GM19395 (cell line): ENCODE measurements around the gene COL9A3.

Source experiments
- ATAC-seq: cut with Tn5 transposase; IDR thresholded peaks from one replicate; pipeline ENCODE4 v1.9.1; 2021; ENCODE audit warnings: mild to moderate bottlenecking, moderate library complexity; ENCODE audit not compliant: unreplicated experiment

Gene COL9A3

DNA sequence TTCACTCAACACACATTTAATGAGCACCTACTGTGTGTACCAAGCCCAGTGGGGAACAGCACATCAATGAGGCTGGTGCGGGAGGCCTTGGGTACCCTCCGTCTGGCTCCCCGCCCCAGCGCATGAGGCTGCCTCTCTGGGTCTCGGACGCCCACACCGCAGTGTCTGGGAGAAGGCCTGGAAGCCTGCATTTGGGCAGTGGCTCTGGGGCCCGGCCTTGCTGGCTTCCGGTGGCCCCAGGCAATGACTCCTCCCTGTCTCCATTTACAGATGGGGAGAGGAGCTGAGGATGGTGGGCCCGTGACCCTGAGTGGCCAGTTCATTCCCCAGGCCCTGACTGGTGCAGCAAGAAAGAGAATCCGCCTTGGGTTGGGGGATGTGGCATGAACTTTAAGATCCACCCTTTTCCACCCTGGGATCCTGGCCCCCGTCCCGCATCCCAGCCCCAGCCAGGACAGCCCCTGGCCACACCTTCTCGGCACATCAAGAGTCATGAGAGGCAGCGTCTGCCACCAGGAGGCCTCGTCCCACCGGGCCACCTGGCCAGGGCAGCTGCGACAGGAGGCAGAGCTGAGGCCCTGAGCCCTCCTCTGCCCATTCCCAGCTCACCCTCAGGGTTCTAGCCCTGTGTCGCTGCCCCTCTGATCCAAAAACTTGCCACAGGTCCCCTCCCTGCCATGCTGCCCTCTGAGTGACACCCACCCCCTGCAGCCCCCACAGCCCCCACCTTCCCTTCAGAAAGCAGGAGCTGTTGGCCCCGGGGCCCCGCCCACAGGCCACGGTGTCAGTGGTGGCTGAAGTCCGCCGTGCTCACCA lies 38.0 kb upstream of the COL9A3 start:
- no peak for ATAC-seq

- ATAC-seq, result no peak
Measured at GRCh38 chr20:62779417-62779685, 37.5 kb upstream of the COL9A3 start.

- ATAC-seq, result no peak
Measured at GRCh38 chr20:62780204-62780603, 36.6 kb upstream of the COL9A3 start.

- ATAC-seq, result no peak
Measured at GRCh38 chr20:62780696-62781095, 36.2 kb upstream of the COL9A3 start.

DNA sequence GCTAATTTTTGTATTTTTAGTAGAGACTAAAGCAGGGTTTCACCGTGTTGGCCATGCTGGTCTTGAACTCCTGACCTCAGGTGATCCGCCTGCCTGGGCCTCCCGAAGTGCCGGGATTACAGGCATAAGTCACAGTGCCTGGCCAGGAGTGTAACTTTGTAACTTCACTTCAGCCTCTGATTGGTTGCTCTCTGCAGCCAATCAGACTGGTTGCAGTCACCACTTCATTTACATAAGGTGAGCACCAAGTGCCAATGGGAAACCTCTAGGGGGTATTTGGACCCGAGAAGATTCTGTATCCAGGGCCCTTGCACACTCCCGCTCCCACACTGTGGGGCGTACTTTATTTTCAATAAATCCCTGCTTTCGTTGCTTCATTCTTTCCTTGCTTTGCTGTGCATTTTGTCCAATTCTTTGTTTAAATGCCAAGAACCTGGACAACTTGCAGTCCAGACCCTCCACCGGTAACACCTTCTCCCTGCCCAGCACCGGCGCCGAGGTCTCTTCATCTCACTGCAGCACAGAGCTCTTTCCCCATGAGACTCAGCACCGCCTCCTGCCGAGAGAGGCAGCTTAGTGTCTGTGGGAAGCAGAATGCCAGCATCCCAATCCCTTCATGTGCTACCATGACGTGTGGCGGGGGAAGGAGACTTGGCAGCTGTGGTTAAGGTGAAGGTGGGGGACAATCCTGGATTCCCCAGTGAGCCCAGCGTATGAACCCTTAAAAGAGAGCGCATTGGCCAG lies 34.5 kb upstream of the COL9A3 start:
- ATAC-seq, result no peak

- no peak for ATAC-seq
Measured at GRCh38 chr20:62782893-62783278, 34.0 kb upstream of the COL9A3 start.

- no peak for ATAC-seq
Measured at GRCh38 chr20:62784497-62784896, 32.4 kb upstream of the COL9A3 start.

DNA sequence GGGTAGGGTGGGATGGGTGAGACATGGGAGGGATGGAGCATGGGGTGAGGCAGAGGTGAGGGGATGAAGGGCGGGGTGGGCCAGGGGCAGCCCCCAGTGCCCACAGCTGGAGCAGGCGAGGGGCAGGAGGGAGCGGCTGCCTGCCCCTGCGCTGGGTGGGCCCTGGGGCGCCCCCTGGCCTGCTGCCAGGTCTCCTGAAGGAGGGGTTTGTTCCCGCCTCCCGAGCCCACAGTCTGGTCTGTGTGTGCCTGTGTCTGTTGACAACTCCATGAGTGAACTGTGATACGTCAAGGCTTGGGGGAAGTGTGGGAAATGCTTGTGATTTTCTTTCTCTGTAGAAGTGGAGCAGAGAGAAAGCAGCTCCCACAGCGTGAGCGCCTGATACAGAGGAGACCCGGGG lies 31.5 kb upstream of the COL9A3 start:
- no peak for ATAC-seq

- ATAC-seq, result no peak
Measured at GRCh38 chr20:62786157-62786556, 30.7 kb upstream of the COL9A3 start.

DNA sequence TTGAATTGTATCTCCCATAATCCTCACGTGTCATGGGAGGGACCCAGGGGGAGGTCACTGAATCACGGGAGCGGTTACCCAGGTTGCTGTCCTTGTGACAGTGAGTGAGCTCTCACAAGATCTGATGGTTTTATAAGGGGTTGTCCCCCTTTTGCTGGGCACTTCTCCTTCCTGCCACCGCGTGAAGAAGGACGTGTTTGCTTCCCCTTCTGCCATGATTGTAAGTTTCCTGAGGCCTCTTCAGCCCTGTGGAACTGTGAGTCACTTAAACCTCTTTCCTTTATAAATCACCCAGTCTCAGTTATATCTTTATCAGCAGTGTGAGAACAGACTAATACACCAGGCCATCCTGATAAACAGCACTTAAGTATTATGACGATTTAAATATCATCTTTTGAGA lies 29.5 kb upstream of the COL9A3 start:
- ATAC-seq, result no peak

DNA sequence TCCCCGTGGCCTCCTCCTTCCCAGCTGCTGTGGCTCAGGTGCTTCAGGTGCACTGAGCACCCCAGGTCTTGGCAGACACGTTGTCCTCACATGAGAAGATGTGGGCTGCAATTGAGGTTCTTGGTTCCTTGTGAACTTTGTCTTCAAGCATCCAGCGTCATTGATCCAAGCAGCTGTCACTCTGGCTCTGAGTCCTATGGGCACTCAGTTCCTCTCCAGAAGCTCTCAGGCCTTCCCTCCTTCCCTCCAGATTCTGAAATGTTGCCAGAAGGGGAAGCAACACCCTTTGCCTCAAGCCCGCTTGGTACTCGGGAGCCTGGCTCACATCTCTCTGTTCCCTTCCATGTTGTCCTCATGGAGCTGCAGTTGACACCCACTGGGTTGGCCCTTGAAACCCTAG lies 29.0 kb upstream of the COL9A3 start:
- ATAC-seq, result no peak

GRCh38 chr20:62788607-62789006 lies 28.2 kb upstream of the COL9A3 start:
- no peak for ATAC-seq

DNA sequence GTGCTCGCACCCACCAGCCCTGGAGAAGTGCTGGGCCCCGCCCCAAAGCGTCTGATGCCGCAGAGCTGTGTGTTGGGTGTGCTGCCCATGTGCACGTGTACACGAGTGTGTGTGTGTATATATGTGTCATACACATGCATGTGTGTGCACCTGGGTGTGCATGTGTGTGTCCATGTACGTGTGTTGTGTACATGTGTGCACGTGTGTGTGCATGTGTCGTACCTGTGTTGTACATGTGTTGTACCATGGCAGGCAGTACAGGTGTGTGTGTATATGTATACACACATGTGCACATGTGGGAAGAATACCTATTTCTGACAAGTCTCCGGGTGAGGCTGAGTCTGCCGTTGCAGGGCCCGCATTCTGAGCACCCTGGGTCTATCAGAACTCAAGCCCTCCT lies 26.8 kb upstream of the COL9A3 start:
- ATAC-seq, result no peak

- ATAC-seq, result no peak
Measured at GRCh38 chr20:62791301-62792181, 25.3 kb upstream of the COL9A3 start.

DNA sequence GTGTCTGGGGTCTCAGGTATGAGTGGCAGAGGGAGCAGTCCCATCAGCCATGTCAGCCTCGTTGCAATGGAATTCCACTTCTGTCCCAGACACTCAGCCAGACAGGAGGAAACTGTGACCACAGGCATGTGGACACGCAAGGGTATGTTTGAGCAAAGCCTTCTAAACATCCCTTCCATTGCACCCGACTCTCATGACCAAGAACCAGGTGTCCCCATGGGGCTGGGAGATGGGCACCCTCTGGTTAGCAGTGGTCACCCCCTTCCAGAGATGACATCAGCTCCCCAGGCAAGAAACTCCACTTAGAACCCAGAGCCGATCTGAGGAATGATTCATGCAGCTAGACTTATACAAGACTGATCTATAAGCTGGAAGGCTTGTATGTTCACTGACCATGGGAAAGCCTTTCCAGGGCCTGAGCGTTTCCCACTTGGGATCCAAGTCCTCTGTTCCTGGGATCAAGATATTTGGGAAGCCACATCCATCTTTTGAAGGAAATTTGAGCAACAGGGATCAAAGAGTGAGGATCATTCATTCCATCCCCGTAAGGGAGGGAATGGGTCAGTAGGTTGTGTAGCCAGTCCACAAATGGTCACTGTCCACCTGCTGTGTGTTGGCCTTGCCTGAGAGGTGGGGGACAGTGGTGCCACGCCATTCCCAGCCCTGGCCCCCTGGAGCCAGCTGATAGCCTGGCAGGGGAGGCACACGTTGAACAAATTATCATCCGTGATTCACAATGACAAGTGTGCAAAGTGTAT lies 24.5 kb upstream of the COL9A3 start:
- ATAC-seq, result no peak

DNA sequence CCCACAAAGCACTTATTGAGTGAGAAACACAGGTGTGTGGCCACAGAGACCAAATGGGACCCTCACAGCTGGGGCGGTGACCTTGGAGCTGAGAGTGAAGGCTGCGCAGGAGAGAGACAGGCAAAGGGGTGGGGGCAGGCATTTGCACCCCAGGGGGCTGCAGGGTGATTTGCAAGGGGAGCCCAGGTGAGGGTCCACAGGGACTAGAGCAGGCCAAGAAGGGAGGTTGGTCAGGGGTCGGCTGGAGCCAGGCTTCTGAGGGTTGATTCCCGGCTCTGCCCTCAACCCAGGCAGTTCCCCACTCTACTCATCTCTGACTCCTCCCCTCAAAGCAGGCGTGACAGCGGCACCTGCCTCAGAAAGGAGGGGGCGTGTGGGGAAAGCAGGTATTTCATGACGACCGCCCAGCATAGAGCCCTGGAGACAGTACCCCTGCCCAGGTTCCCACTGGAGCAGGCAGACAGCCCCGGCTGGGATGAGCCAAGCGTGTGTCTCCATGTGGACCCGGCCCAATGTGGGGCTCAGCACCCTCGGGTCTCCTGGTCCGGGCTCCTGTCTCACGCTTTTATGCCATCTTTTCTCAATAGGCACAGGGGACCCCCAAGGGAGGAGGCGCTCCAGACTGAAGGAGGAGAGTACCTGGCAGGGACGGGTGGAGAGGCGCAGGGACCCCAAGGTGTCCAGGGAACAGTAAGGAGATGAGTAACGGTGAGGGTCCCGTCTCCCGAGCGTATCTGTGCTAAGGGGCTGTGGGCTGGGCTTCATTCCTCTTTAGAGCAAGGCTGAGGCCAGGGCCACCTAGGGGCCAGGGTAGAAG lies 23.7 kb upstream of the COL9A3 start:
- no peak for ATAC-seq

GRCh38 chr20:62793757-62794006 lies 23.2 kb upstream of the COL9A3 start:
- no peak for ATAC-seq

DNA sequence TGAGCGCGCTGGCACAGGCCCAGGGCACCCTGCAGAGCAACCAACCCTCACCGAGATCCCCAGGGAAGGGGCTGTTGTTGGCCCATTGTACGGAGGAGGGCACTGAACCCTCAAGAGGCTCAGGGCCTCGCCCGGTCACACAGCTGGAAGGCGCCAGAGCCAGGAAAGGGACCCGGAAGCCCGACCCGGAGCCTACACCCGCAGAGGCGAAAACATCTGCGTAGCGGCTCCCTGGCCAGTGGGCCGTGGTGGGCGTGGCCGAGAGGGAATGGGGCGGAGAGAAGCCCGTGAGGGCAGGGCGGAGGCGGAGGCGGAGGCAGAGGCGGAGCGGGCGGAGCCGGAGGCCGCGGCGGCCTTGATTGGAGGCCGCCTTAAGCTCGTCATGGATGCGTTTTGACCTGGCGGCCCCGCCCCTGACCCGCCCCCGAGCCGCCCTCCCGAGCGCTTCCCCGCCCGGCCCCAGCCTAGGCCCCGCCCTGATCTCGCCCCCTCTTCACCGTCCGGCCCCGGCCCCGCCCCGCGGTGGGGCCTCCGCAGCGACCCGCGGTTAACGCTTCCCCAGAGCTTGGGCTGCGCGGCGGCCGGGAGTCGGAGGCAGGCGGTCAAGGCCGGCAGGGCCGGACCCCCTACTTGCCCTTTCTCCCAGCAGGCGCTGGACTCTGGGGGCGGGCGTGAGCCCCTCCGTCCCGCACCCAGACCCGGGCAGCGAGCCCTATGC lies 22.7 kb upstream of the COL9A3 start:
- ATAC-seq, result peak; percentile 65

GRCh38 chr20:62795023-62795761 lies 21.7 kb upstream of the COL9A3 start:
- ATAC-seq, result no peak
